SK-N-SH (cell line): ENCODE results near the gene SOCS4. TPM values are rescaled to one million over a fixed set of nuclear protein-coding genes. Genes with fewer than 3 reads are reported as not detected.

ENCODE experiments used
- CTCF ChIA-PET: fragments of 300-600, 350-600 bp; formaldehyde crosslinking; extraction: SDS; loops from one replicate; lab custom pipeline; 2021; lab: Yijun Ruan, JAX
- POLR2A ChIA-PET: fragments of 350-600 bp; sonication (Branson Sonifier 250); formaldehyde crosslinking; extraction: SDS; loops from one replicate; lab custom pipeline; 2020; ENCODE audit warnings: antibody characterized with exemption, inconsistent platforms; lab: Yijun Ruan, JAX
- DNase-seq: peaks from one replicate; pipeline ENCODE4 v3.0.0; 2012
- H2AFZ ChIP-seq: fragments of 200-600 bp; sonication (generic); 2 replicates; pipeline ENCODE4 v1.8.1; 2016; ENCODE audit warnings: antibody characterized with exemption, mild to moderate bottlenecking, low read depth
- H3F3A ChIP-seq: fragments of 200-600 bp; sonication (generic); replicated peaks from 2 replicates; pipeline ENCODE3; 2016; ENCODE audit warnings: antibody characterized with exemption, mild to moderate bottlenecking; ENCODE audit not compliant: insufficient read depth
- H3K27ac ChIP-seq, 2 experiments: fragments of 200-500 bp in 1 of 2; fragments of 200-600 bp in 1 of 2; sonication (Bioruptor generic) in 1 of 2; sonication (generic), shearing (Covaris generic) in 1 of 2; 2 replicates each; pipeline versions ENCODE4 v1.5.1 to v1.6.1; 2014 to 2016; ENCODE audit warnings: low read depth in 2 of 2, inconsistent platforms in 1 of 2, low read length in 1 of 2, mild to moderate bottlenecking in 1 of 2, mixed read lengths in 1 of 2
- H3K27me3 ChIP-seq: fragments of 200-600 bp; sonication (generic), shearing (Covaris generic); 2 replicates; pipeline ENCODE4 v1.6.1; 2016; ENCODE audit warnings: mixed run types; ENCODE audit not compliant: insufficient read depth
- H3K36me3 ChIP-seq, 2 experiments: fragments of 200-500 bp in 1 of 2; fragments of 200-600 bp in 1 of 2; sonication (Bioruptor generic) in 1 of 2; sonication (generic) in 1 of 2; replicated peaks in 1 of 2; 2 replicates each; pipeline versions ENCODE3 to v1.5.1; 2014 to 2016; ENCODE audit warnings: low read length in 1 of 2, mild to moderate bottlenecking in 1 of 2; ENCODE audit not compliant: insufficient read depth in 2 of 2, control insufficient read depth in 1 of 2
- H3K4me1 ChIP-seq, 2 experiments: fragments of 200-500 bp in 1 of 2; fragments of 200-600 bp in 1 of 2; sonication (Bioruptor generic) in 1 of 2; sonication (generic), shearing (Covaris generic) in 1 of 2; 2 replicates each; pipeline versions ENCODE4 v1.5.1 to v1.6.1; 2014 to 2016; ENCODE audit warnings: low read depth in 1 of 2, low read length in 1 of 2, mixed run types in 1 of 2; ENCODE audit not compliant: insufficient read depth in 2 of 2, control insufficient read depth in 1 of 2
- H3K4me2 ChIP-seq: fragments of 200-600 bp; sonication (generic), shearing (Covaris generic); 2 replicates; pipeline ENCODE4 v1.6.1; 2017; ENCODE audit warnings: mixed run types
- H3K4me3 ChIP-seq, 2 experiments: fragments of 200-500 bp in 1 of 2; fragments of 200-600 bp in 1 of 2; sonication (Bioruptor generic) in 1 of 2; sonication (generic), shearing (Covaris generic) in 1 of 2; 2 replicates each; pipeline versions ENCODE4 v1.5.1 to v1.8.1; 2014 to 2016; ENCODE audit warnings: low read depth in 2 of 2, inconsistent platforms in 1 of 2, low read length in 1 of 2, mild to moderate bottlenecking in 1 of 2, mixed read lengths in 1 of 2, moderate library complexity in 1 of 2
- H3K79me2 ChIP-seq: fragments of 200-600 bp; sonication (generic); 2 replicates; pipeline ENCODE4 v1.8.1; 2017; ENCODE audit warnings: mild to moderate bottlenecking; ENCODE audit not compliant: insufficient read depth
- H3K9ac ChIP-seq: fragments of 200-600 bp; sonication (generic); 2 replicates; pipeline ENCODE4 v1.6.1; 2017; ENCODE audit warnings: mixed run types
- H3K9me2 ChIP-seq: fragments of 200-600 bp; sonication (generic); 2 replicates; pipeline ENCODE4 v1.6.1; 2017; ENCODE audit warnings: mixed run types
- H3K9me3 ChIP-seq: fragments of 200-600 bp; sonication (generic); 2 replicates; pipeline ENCODE4 v1.6.1; 2017; ENCODE audit warnings: mixed run types, mild to moderate bottlenecking, moderate library complexity
- H4K20me1 ChIP-seq: fragments of 200-600 bp; sonication (generic); 2 replicates; pipeline ENCODE4 v1.6.1; 2017; ENCODE audit warnings: mild to moderate bottlenecking, mixed run types; ENCODE audit not compliant: insufficient read depth
- CHD2 ChIP-seq: fragments of 150-350 bp; IDR thresholded peaks from 2 replicates; pipeline ENCODE4 v1.6.1; 2018; ENCODE audit warnings: low read length; ENCODE audit not compliant: partially characterized antibody
- ELF1 ChIP-seq: IDR thresholded peaks from 2 replicates; pipeline ENCODE4 v1.4.0; 2012
- EP300 ChIP-seq, 2 experiments: IDR thresholded peaks; 2 replicates each; pipeline versions ENCODE4 v1.4.0 to v1.6.1; 2012; ENCODE audit warnings: borderline replicate concordance in 1 of 2, low read depth in 1 of 2, low read length in 1 of 2
- EZH2phosphoT487 ChIP-seq: fragments of 200-600 bp; sonication (generic); IDR thresholded peaks from 2 replicates; pipeline ENCODE4 v1.6.1; 2017; ENCODE audit warnings: low read depth, mixed run types, mild to moderate bottlenecking, antibody characterized with exemption, moderate library complexity, borderline replicate concordance
- FOSL2 ChIP-seq: IDR thresholded peaks from 2 replicates; pipeline ENCODE4 v1.4.0; 2012; ENCODE audit warnings: low read depth, mild to moderate bottlenecking, moderate library complexity, borderline replicate concordance
- FOXJ3 ChIP-seq: sonication (generic); formaldehyde crosslinking; IDR thresholded peaks from 2 replicates; pipeline ENCODE4 v1.5.1; 2020; ENCODE audit warnings: mild to moderate bottlenecking, missing genetic modification reagents
- FOXM1 ChIP-seq: IDR thresholded peaks from 2 replicates; pipeline ENCODE4 v1.4.0; 2012; ENCODE audit warnings: low read depth, mild to moderate bottlenecking
- GABPA ChIP-seq: IDR thresholded peaks from 2 replicates; pipeline ENCODE4 v1.4.0; 2012; ENCODE audit warnings: low read depth, mild to moderate bottlenecking
- JUND ChIP-seq: IDR thresholded peaks from 2 replicates; pipeline ENCODE4 v1.4.0; 2012
- MEF2A ChIP-seq: IDR thresholded peaks from 2 replicates; pipeline ENCODE4 v1.4.0; 2012; ENCODE audit warnings: low read depth, borderline replicate concordance
- MXI1 ChIP-seq: IDR thresholded peaks from 2 replicates; pipeline ENCODE4 v1.6.1; 2012; ENCODE audit warnings: mild to moderate bottlenecking, low read depth, low read length, improper control_type of control experiment
- NFIC ChIP-seq: IDR thresholded peaks from 2 replicates; pipeline ENCODE4 v1.4.0; 2012; ENCODE audit warnings: borderline replicate concordance
- NRF1 ChIP-seq: IDR thresholded peaks from 2 replicates; pipeline ENCODE4 v1.6.1; 2012; ENCODE audit warnings: low read depth, mild to moderate bottlenecking, low read length
- PBX3 ChIP-seq: IDR thresholded peaks from 2 replicates; pipeline ENCODE4; 2012
- POLR2AphosphoS5 ChIP-seq: IDR thresholded peaks from 2 replicates; pipeline ENCODE4 v1.6.1; 2012; ENCODE audit warnings: low read depth, low read length
- RAD21 ChIP-seq: IDR thresholded peaks from 2 replicates; pipeline ENCODE4 v1.6.1; 2012; ENCODE audit warnings: mild to moderate bottlenecking, low read length
- RCOR1 ChIP-seq: fragments of 150-350 bp; IDR thresholded peaks from 2 replicates; pipeline ENCODE4 v1.6.1; 2017; ENCODE audit warnings: antibody characterized with exemption, low read length
- SIN3A ChIP-seq: IDR thresholded peaks from 2 replicates; pipeline ENCODE4 v1.6.1; 2012; ENCODE audit warnings: low read depth, mild to moderate bottlenecking, low read length, moderate library complexity, borderline replicate concordance
- SMC3 ChIP-seq: IDR thresholded peaks from 2 replicates; pipeline ENCODE4 v1.6.1; 2012; ENCODE audit warnings: low read depth, low read length, improper control_type of control experiment
- TAF1 ChIP-seq: IDR thresholded peaks from 2 replicates; pipeline ENCODE4 v1.6.1; 2012; ENCODE audit warnings: low read depth, mild to moderate bottlenecking, low read length, moderate library complexity, borderline replicate concordance
- TEAD4 ChIP-seq: IDR thresholded peaks from 2 replicates; pipeline ENCODE4 v1.4.0; 2012; ENCODE audit warnings: mild to moderate bottlenecking, borderline replicate concordance; ENCODE audit not compliant: insufficient read depth
- USF2 ChIP-seq: fragments of 150-350 bp; IDR thresholded peaks from 2 replicates; pipeline ENCODE4 v1.6.1; 2017; ENCODE audit warnings: antibody characterized with exemption, low read length, low read depth, borderline replicate concordance
- ZBTB33 ChIP-seq: IDR thresholded peaks from 2 replicates; pipeline ENCODE4 v1.4.0; 2012; ENCODE audit warnings: low read depth, borderline replicate concordance
- WGBS: methylation state at CpG from one replicate; pipeline ENCODE4 v1.1.6; 2017; ENCODE audit warnings: low lambda C conversion rate; 5-methylcytosine and 5-hydroxymethylcytosine counted together
- polyA plus RNA-seq, 3 experiments: library from polyadenylated mRNA; depleted of rRNA; stranded (reverse); fragments of >200 nt; gene quantifications; 2 replicates each; pipeline ENCODE4 v1.2.3, GENCODE V29; 2012

The SOCS4 gene
- polyA plus RNA-seq, 1 of the 3 experiments (the other 2 are of a cell fraction): 2.2 TPM

- no peaks in the 10 kb centered on the region for H3K4me1 ChIP-seq
- H3F3A ChIP-seq: no peaks in the 10 kb centered on the region
- H2AFZ ChIP-seq: no peak overlapping the region
- no peaks in the 10 kb centered on the region for H3K36me3 ChIP-seq
- ChIA-PET CTCF (interaction anchor here (1.7 kb wide), 1 partner anchor 76 kb away, joined by 8 read pairs; no protein-coding TSS in a partner anchor), POLR2A (no interaction called here)
- no peak overlapping the region for H3K9ac ChIP-seq
- H3K79me2 ChIP-seq: no peaks in the 10 kb centered on the region
- H3K27ac ChIP-seq: no peak overlapping the region
- no peaks in the 10 kb centered on the region for H4K20me1 ChIP-seq
- no peaks in the 10 kb centered on the region for H3K9me2 ChIP-seq
- H3K27me3 ChIP-seq: no peaks in the 10 kb centered on the region
- no peak for DNase-seq
- H3K4me2 ChIP-seq: no peak overlapping the region
- no peaks in the 10 kb centered on the region for H3K9me3 ChIP-seq
- no peak overlapping the region for H3K4me3 ChIP-seq
- TF ChIP-seq MEF2A: no peak
- TF ChIP-seq TEAD4: no peak
- TF ChIP-seq ELF1: no peak
- TF ChIP-seq RCOR1: no peak
- no peak for TF ChIP-seq NFIC
- no peak for TF ChIP-seq EP300 (IDR thresholded peaks at IDR 0.05; ENCODE audit: borderline replicate concordance in 1 of 2, low read depth in 1 of 2, low read length in 1 of 2)
- TF ChIP-seq POLR2AphosphoS5: no peak
- no peak for TF ChIP-seq MXI1
- no peak for TF ChIP-seq SMC3
These were observed 57.5 kb downstream of the SOCS4 start for GRCh38 chr14:55084401-55085059.

GRCh38 chr14:55085060-55085660, 58.1 kb downstream of the SOCS4 start:
- H3F3A ChIP-seq: no peaks in the 10 kb centered on the region
- no peaks in the 10 kb centered on the region for H3K9me2 ChIP-seq
- no peaks in the 10 kb centered on the region for H4K20me1 ChIP-seq
- CTCF ChIA-PET: interaction anchor here (0.5 to 1.7 kb wide), 2 partner anchors 60 to 76 kb away, joined by 3 to 8 read pairs; no protein-coding TSS in a partner anchor
- H3K4me3 ChIP-seq: no peak overlapping the region
- H3K9ac ChIP-seq: no peak overlapping the region
- H3K27me3 ChIP-seq: no peaks in the 10 kb centered on the region
- H3K27ac ChIP-seq: no peak overlapping the region
- H2AFZ ChIP-seq: no peak overlapping the region
- no peak for DNase-seq
- POLR2A ChIA-PET: no interaction called here
- 81% methylated on average over 4 of the region's 4 CpGs for WGBS
- no peaks in the 10 kb centered on the region for H3K9me3 ChIP-seq
- no peak overlapping the region for H3K4me2 ChIP-seq
- H3K4me1 ChIP-seq: no peaks in the 10 kb centered on the region; a peak in 1 of 4 replicates
- H3K79me2 ChIP-seq: no peaks in the 10 kb centered on the region
- no peaks in the 10 kb centered on the region for H3K36me3 ChIP-seq
- TF ChIP-seq PBX3 (no peak), USF2 (no peak), TAF1 (no peak), SIN3A (no peak), ZBTB33 (no peak), GABPA (no peak), EZH2phosphoT487 (no peak), NRF1 (no peak), SMC3 (no peak), MXI1 (no peak), FOXJ3 (CRISPR knock-in tag) (no peak), NFIC (no peak), FOSL2 (no peak), ELF1 (no peak), FOXM1 (no peak), RAD21 (no peak), JUND (no peak), CHD2 (no peak)
